ENCODE measurements around the gene CDCP1.
A peak's percentile ranks its signal among the peaks of the same experiment; 100 is the strongest.

CDCP1 gene

GRCh38 chr3:45100981-45101407 lies 45.2 kb downstream of the CDCP1 start:
- ATAC-seq, result no peak
- no peak overlapping the region for H3K4me3 Mint-ChIP-seq
- peaks cover 1% of the 10 kb centered on the region for H3K36me3 Mint-ChIP-seq (ENCODE audit: low read depth)
- H3K27me3 Mint-ChIP-seq, result peaks cover 44% of the 10 kb centered on the region
- H3K4me1 Mint-ChIP-seq, result peaks cover 46% of the 10 kb centered on the region
- H3K27ac Mint-ChIP-seq, result no peak overlapping the region
- H3K9me3 Mint-ChIP-seq, result no peaks in the 10 kb centered on the region
- no peak for DNase-seq

- DNase-seq (no peak), ATAC-seq (no peak)
- H3K4me3 Mint-ChIP-seq, result no peak overlapping the region
- no peaks in the 10 kb centered on the region for H3K9me3 Mint-ChIP-seq
- H3K27me3 Mint-ChIP-seq, result peaks cover 46% of the 10 kb centered on the region
- H3K4me1 Mint-ChIP-seq, result peaks cover 21% of the 10 kb centered on the region
- H3K27ac Mint-ChIP-seq, result no peak overlapping the region
- no peaks in the 10 kb centered on the region for H3K36me3 Mint-ChIP-seq (ENCODE audit: low read depth)
Observed at GRCh38 chr3:45098310-45098709, 47.9 kb downstream of the CDCP1 start.

GRCh38 chr3:45097296-45097883 lies 48.8 kb downstream of the CDCP1 start:
- H3K9me3 Mint-ChIP-seq, result no peaks in the 10 kb centered on the region
- peaks cover 17% of the 10 kb centered on the region for H3K4me1 Mint-ChIP-seq
- DNase-seq (no peak), ATAC-seq (no peak)
- no peak overlapping the region for H3K27ac Mint-ChIP-seq
- no peaks in the 10 kb centered on the region for H3K36me3 Mint-ChIP-seq (ENCODE audit: low read depth)
- H3K4me3 Mint-ChIP-seq, result no peak overlapping the region
- H3K27me3 Mint-ChIP-seq, result peaks cover 43% of the 10 kb centered on the region

- Mint-ChIP-seq H3K36me3 (ENCODE audit: low read depth) (no peaks in the 10 kb centered on the region), H3K9me3 (no peaks in the 10 kb centered on the region), H3K4me3 (no peak overlapping the region), H3K27ac (no peak overlapping the region), H3K4me1 (peaks cover 10% of the 10 kb centered on the region), H3K27me3 (peaks cover 44% of the 10 kb centered on the region)
- no peak for ATAC-seq
- DNase-seq, result no peak
Observed at GRCh38 chr3:45095916-45096526, 50.2 kb downstream of the CDCP1 start.

GRCh38 chr3:45093176-45093575 lies 53.0 kb downstream of the CDCP1 start:
- H3K9me3 Mint-ChIP-seq, result no peaks in the 10 kb centered on the region
- H3K27me3 Mint-ChIP-seq, result peaks cover 27% of the 10 kb centered on the region
- no peak overlapping the region for H3K4me3 Mint-ChIP-seq
- DNase-seq (no peak), ATAC-seq (no peak)
- H3K4me1 Mint-ChIP-seq, result peaks cover 4% of the 10 kb centered on the region
- no peaks in the 10 kb centered on the region for H3K36me3 Mint-ChIP-seq (ENCODE audit: low read depth)
- no peak overlapping the region for H3K27ac Mint-ChIP-seq

GRCh38 chr3:45092132-45093031 lies 53.8 kb downstream of the CDCP1 start:
- no peaks in the 10 kb centered on the region for H3K9me3 Mint-ChIP-seq
- DNase-seq (no peak), ATAC-seq (no peak)
- no peak overlapping the region for H3K4me3 Mint-ChIP-seq
- peaks cover 21% of the 10 kb centered on the region for H3K27me3 Mint-ChIP-seq
- H3K4me1 Mint-ChIP-seq, result peaks cover 4% of the 10 kb centered on the region
- no peaks in the 10 kb centered on the region for H3K36me3 Mint-ChIP-seq (ENCODE audit: low read depth)
- no peak overlapping the region for H3K27ac Mint-ChIP-seq

GRCh38 chr3:45090855-45091254 lies 55.3 kb downstream of the CDCP1 start:
- Mint-ChIP-seq H3K4me3 (no peak overlapping the region), H3K4me1 (peaks cover 4% of the 10 kb centered on the region), H3K27me3 (peaks cover 23% of the 10 kb centered on the region), H3K36me3 (ENCODE audit: low read depth) (no peaks in the 10 kb centered on the region), H3K9me3 (no peaks in the 10 kb centered on the region), H3K27ac (no peak overlapping the region)
- ATAC-seq (no peak), DNase-seq (no peak)

- Mint-ChIP-seq H3K4me3 (no peak overlapping the region), H3K27me3 (peaks cover 15% of the 10 kb centered on the region), H3K27ac (no peak overlapping the region), H3K9me3 (no peaks in the 10 kb centered on the region), H3K36me3 (ENCODE audit: low read depth) (no peaks in the 10 kb centered on the region), H3K4me1 (peaks cover 3% of the 10 kb centered on the region)
- no peak for DNase-seq
- peak; percentile 33 for ATAC-seq
Observed at GRCh38 chr3:45088543-45089358, 57.4 kb downstream of the CDCP1 start.

- Mint-ChIP-seq H3K27me3 (peaks cover 9% of the 10 kb centered on the region), H3K4me3 (no peak overlapping the region), H3K4me1 (peaks cover 3% of the 10 kb centered on the region), H3K9me3 (no peaks in the 10 kb centered on the region), H3K36me3 (ENCODE audit: low read depth) (no peaks in the 10 kb centered on the region), H3K27ac (no peak overlapping the region)
- DNase-seq (no peak), ATAC-seq (no peak)
Observed at GRCh38 chr3:45087155-45087554, 59.0 kb downstream of the CDCP1 start.

GRCh38 chr3:45084820-45085816 lies 61.1 kb downstream of the CDCP1 start:
- no peak overlapping the region for H3K27ac Mint-ChIP-seq
- peaks cover 3% of the 10 kb centered on the region for H3K4me1 Mint-ChIP-seq
- no peaks in the 10 kb centered on the region for H3K36me3 Mint-ChIP-seq (ENCODE audit: low read depth)
- H3K27me3 Mint-ChIP-seq, result peaks cover 7% of the 10 kb centered on the region
- ATAC-seq (no peak), DNase-seq (no peak)
- no peak overlapping the region for H3K4me3 Mint-ChIP-seq
- no peaks in the 10 kb centered on the region for H3K9me3 Mint-ChIP-seq

GRCh38 chr3:45084361-45084760 lies 61.8 kb downstream of the CDCP1 start:
- H3K27me3 Mint-ChIP-seq, result peaks cover 4% of the 10 kb centered on the region
- no peak overlapping the region for H3K4me3 Mint-ChIP-seq
- ATAC-seq (no peak), DNase-seq (no peak)
- H3K36me3 Mint-ChIP-seq (ENCODE audit: low read depth), result no peaks in the 10 kb centered on the region
- peaks cover 3% of the 10 kb centered on the region for H3K4me1 Mint-ChIP-seq
- H3K9me3 Mint-ChIP-seq, result no peaks in the 10 kb centered on the region
- no peak overlapping the region for H3K27ac Mint-ChIP-seq

GRCh38 chr3:45083023-45083422 lies 63.2 kb downstream of the CDCP1 start:
- no peak overlapping the region for H3K27ac Mint-ChIP-seq
- no peak for DNase-seq
- no peaks in the 10 kb centered on the region for H3K4me1 Mint-ChIP-seq

GRCh38 chr3:45082142-45082538 lies 64.0 kb downstream of the CDCP1 start:
- Mint-ChIP-seq H3K4me3 (no peak overlapping the region), H3K27me3 (peaks cover 4% of the 10 kb centered on the region), H3K27ac (no peak overlapping the region), H3K9me3 (no peaks in the 10 kb centered on the region), H3K36me3 (ENCODE audit: low read depth) (no peaks in the 10 kb centered on the region), H3K4me1 (no peaks in the 10 kb centered on the region)
- no peak for DNase-seq
- ATAC-seq, result no peak

More at GRCh38 chr3:45083023-45083422, 63.2 kb downstream of the CDCP1 start:
- Mint-ChIP-seq H3K36me3 (ENCODE audit: low read depth) (no peaks in the 10 kb centered on the region), H3K4me3 (no peak overlapping the region), H3K9me3 (no peaks in the 10 kb centered on the region), H3K27me3 (peaks cover 4% of the 10 kb centered on the region)
- ATAC-seq, result no peak

Measured in activated naive CD8-positive, alpha-beta T cell treated with anti-CD3 and anti-CD28 coated beads, Interleukin-2, amount 50 U/mL, for 24 hours (primary cell).